GM23338 (cell line): ENCODE data around the gene TENM4. TPM values are rescaled to one million over a fixed set of nuclear protein-coding genes. Genes with fewer than 3 reads are reported as not detected.

ENCODE experiments used
- ATAC-seq: fragments of 200-7000 bp; cut with Tn5 transposase; 3 replicates; pipeline ENCODE4 v1.9.1; 2020
- DNase-seq: peaks from one replicate; pipeline ENCODE4 v3.0.0-alpha.2; 2015; ENCODE audit warnings: low spot score
- H2AFZ ChIP-seq: fragments of 200-600 bp; sonication (generic); 2 replicates; pipeline ENCODE4 v1.8.0; 2016; ENCODE audit warnings: antibody characterized with exemption, mild to moderate bottlenecking, moderate library complexity
- H3F3A ChIP-seq: fragments of 200-600 bp; sonication (generic); replicated peaks from 2 replicates; pipeline ENCODE4 v1.8.0; 2017; ENCODE audit warnings: antibody characterized with exemption, mixed run types, low read depth
- H3K27ac ChIP-seq: fragments of 200-600 bp; sonication (generic); 2 replicates; pipeline ENCODE4 v1.6.1; 2016; ENCODE audit warnings: low read depth
- H3K27me3 ChIP-seq: fragments of 200-600 bp; sonication (generic); 2 replicates; pipeline ENCODE4 v1.8.0; 2016; ENCODE audit warnings: mild to moderate bottlenecking, mixed run types, moderate library complexity; ENCODE audit not compliant: insufficient read depth
- H3K36me3 ChIP-seq: fragments of 200-600 bp; sonication (generic); 2 replicates; pipeline ENCODE4 v1.8.0; 2016; ENCODE audit warnings: mild to moderate bottlenecking; ENCODE audit not compliant: insufficient read depth
- H3K4me1 ChIP-seq: fragments of 200-600 bp; sonication (generic); 2 replicates; pipeline ENCODE4 v1.8.0; 2016; ENCODE audit warnings: mild to moderate bottlenecking, moderate library complexity; ENCODE audit not compliant: insufficient read depth
- H3K4me2 ChIP-seq: fragments of 200-600 bp; sonication (generic); 2 replicates; pipeline ENCODE4 v1.7.1; 2017; ENCODE audit warnings: mixed run types
- H3K4me3 ChIP-seq: fragments of 200-600 bp; sonication (generic); 2 replicates; pipeline ENCODE4 v1.6.1; 2016; ENCODE audit warnings: mixed run types
- H3K79me2 ChIP-seq: fragments of 200-600 bp; sonication (generic); replicated peaks from 2 replicates; pipeline ENCODE4 v1.8.0; 2017; ENCODE audit warnings: mild to moderate bottlenecking; ENCODE audit not compliant: insufficient read depth
- H3K9me2 ChIP-seq: fragments of 200-600 bp; sonication (generic); 2 replicates; pipeline ENCODE4 v1.8.0; 2017; ENCODE audit not compliant: insufficient read depth
- H4K20me1 ChIP-seq: fragments of 200-600 bp; sonication (generic); replicated peaks from 2 replicates; pipeline ENCODE4 v1.8.0; 2017; ENCODE audit warnings: mild to moderate bottlenecking; ENCODE audit not compliant: insufficient read depth
- H3K27ac Mint-ChIP-seq: 2 replicates; pipeline ENCODE4 v1.8.0; 2020; ENCODE audit warnings: inconsistent platforms, mild to moderate bottlenecking, moderate library complexity, mixed read lengths
- H3K27me3 Mint-ChIP-seq: 3 replicates; pipeline ENCODE4 v1.8.0; 2022; ENCODE audit warnings: low read depth, mild to moderate bottlenecking, moderate library complexity, mixed read lengths, inconsistent platforms; ENCODE audit not compliant: insufficient read depth, poor library complexity
- H3K36me3 Mint-ChIP-seq: 3 replicates; pipeline ENCODE4 v1.8.0; 2021; ENCODE audit warnings: low read depth, mild to moderate bottlenecking, inconsistent platforms, moderate library complexity, mixed read lengths
- H3K4me1 Mint-ChIP-seq: 3 replicates; pipeline ENCODE4 v1.8.0; 2020; ENCODE audit warnings: mild to moderate bottlenecking, inconsistent platforms, mixed read lengths
- H3K4me3 Mint-ChIP-seq: 3 replicates; pipeline ENCODE4 v1.8.0; 2021; ENCODE audit warnings: moderate library complexity, mild to moderate bottlenecking, inconsistent platforms, mixed read lengths
- H3K9me3 Mint-ChIP-seq: 3 replicates; pipeline ENCODE4 v1.8.0; 2020; ENCODE audit warnings: moderate library complexity, mild to moderate bottlenecking, inconsistent platforms, mixed read lengths
- EZH2 ChIP-seq: fragments of 200-600 bp; sonication (generic); IDR thresholded peaks from one replicate; pipeline ENCODE4 v1.8.0; 2017; ENCODE audit warnings: antibody characterized with exemption, mild to moderate bottlenecking, low read depth; ENCODE audit not compliant: unreplicated experiment
- NANOG ChIP-seq: IDR thresholded peaks from 2 replicates; pipeline ENCODE4 v1.6.1; 2016; ENCODE audit warnings: antibody characterized with exemption, borderline replicate concordance
- STAT1 ChIP-seq: IDR thresholded peaks from one replicate; pipeline ENCODE4 v1.6.1; 2016; ENCODE audit warnings: antibody characterized with exemption; ENCODE audit not compliant: unreplicated experiment
- ZNF331 ChIP-seq: fragments of 250-450 bp; sonication (Bioruptor Pico); IDR thresholded peaks from 2 replicates; pipeline ENCODE4 v1.5.0; 2020; ENCODE audit warnings: low read depth, mild to moderate bottlenecking, moderate library complexity
- ZNF462 ChIP-seq: fragments of 250-450 bp; sonication (Bioruptor Pico); IDR thresholded peaks from 2 replicates; pipeline ENCODE4 v1.5.0; 2020; ENCODE audit warnings: mild to moderate bottlenecking, moderate library complexity
- polyA plus RNA-seq: library from polyadenylated mRNA; unstranded; fragments of >200 nt; fragmentation: Nextera tagmentation; extraction: Ambion mirVana; gene quantifications from 2 replicates; pipeline ENCODE4 v1.2.1, GENCODE V29; 2016
- total RNA-seq: library from RNA; depleted of rRNA; stranded (reverse); fragments of >200 nt; shearing (Covaris generic); gene quantifications from 2 replicates; pipeline ENCODE4 v1.2.3, GENCODE V29; 2014
- TF ChIP-seq, protein P1 (sequence below): IDR thresholded peaks from 2 replicates; pipeline ENCODE4 v1.6.1; 2016; ENCODE audit warnings: antibody characterized with exemption
- TF ChIP-seq, protein P2 (sequence below), 2 experiments: fragments of 200-600 bp in 1 of 2; sonication (generic) in 1 of 2; conservative IDR thresholded peaks; 2 replicates each; pipeline versions ENCODE4 v1.5.1 to v1.6.1; 2016 to 2017; ENCODE audit warnings: antibody characterized with exemption in 2 of 2, low read depth in 2 of 2, mild to moderate bottlenecking in 2 of 2, moderate library complexity in 1 of 2

Gene TENM4
- total and polyA plus RNA-seq, 2 experiments from 2014 or later, result 7.3 TPM

DNA sequence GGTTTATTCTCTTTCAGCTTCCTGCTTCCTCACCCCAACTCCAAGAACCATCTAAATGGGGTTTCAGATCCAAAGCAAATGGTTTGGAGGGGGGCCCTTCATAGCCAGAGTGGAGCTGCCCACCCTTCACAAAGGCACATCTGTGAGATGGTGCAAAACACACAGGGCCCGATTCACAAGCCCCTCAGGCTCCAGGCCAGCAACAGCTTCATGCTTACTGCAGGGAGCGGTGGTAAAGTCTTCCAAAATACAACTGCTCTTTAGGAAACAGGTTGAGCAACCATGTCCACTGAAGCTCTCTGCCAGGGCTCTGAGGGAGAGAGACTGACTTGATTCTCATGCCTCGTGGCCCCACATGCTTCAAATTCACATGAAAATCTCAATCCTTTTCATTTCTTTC, 653.1 kb downstream of the TENM4 start (continued):
- TF ChIP-seq ZNF462 (CRISPR knock-in tag), result no peak
- TF ChIP-seq ZNF331 (CRISPR knock-in tag), result no peak
- TF ChIP-seq NANOG, result no peak
- TF ChIP-seq EZH2, result no peak
- TF ChIP-seq STAT1, result no peak

- H3K79me2 ChIP-seq, result no peaks in the 10 kb centered on the region
- Mint-ChIP-seq H3K27me3 (peaks cover 3% of the 10 kb centered on the region), H3K27ac (no peak overlapping the region), H3K9me3 (no peaks in the 10 kb centered on the region), H3K4me3 (no peak overlapping the region), H3K36me3 (no peaks in the 10 kb centered on the region; the same call in 2 of the 3 replicates), H3K4me1 (peaks cover 21% of the 10 kb centered on the region)
- no peaks in the 10 kb centered on the region for H4K20me1 ChIP-seq
- H2AFZ ChIP-seq, result no peak overlapping the region
- DNase-seq, result no peak
- H3K4me3 ChIP-seq, result no peak overlapping the region
- no peaks in the 10 kb centered on the region for H3K27me3 ChIP-seq
- no peak for ATAC-seq
- H3K4me2 ChIP-seq, result no peak overlapping the region
- no peak overlapping the region for H3K27ac ChIP-seq
- H3F3A ChIP-seq, result no peaks in the 10 kb centered on the region
- H3K36me3 ChIP-seq, result no peaks in the 10 kb centered on the region
- peaks cover 18% of the 10 kb centered on the region for H3K4me1 ChIP-seq
- H3K9me2 ChIP-seq, result peaks cover 2% of the 10 kb centered on the region; the same call in 1 of the 2 replicates
- TF ChIP-seq, protein P1, sequence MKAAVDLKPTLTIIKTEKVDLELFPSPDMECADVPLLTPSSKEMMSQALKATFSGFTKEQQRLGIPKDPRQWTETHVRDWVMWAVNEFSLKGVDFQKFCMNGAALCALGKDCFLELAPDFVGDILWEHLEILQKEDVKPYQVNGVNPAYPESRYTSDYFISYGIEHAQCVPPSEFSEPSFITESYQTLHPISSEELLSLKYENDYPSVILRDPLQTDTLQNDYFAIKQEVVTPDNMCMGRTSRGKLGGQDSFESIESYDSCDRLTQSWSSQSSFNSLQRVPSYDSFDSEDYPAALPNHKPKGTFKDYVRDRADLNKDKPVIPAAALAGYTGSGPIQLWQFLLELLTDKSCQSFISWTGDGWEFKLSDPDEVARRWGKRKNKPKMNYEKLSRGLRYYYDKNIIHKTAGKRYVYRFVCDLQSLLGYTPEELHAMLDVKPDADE, result no peak
- TF ChIP-seq, protein P2, sequence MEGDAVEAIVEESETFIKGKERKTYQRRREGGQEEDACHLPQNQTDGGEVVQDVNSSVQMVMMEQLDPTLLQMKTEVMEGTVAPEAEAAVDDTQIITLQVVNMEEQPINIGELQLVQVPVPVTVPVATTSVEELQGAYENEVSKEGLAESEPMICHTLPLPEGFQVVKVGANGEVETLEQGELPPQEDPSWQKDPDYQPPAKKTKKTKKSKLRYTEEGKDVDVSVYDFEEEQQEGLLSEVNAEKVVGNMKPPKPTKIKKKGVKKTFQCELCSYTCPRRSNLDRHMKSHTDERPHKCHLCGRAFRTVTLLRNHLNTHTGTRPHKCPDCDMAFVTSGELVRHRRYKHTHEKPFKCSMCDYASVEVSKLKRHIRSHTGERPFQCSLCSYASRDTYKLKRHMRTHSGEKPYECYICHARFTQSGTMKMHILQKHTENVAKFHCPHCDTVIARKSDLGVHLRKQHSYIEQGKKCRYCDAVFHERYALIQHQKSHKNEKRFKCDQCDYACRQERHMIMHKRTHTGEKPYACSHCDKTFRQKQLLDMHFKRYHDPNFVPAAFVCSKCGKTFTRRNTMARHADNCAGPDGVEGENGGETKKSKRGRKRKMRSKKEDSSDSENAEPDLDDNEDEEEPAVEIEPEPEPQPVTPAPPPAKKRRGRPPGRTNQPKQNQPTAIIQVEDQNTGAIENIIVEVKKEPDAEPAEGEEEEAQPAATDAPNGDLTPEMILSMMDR (conservative IDR thresholded peaks at IDR 0.05; ENCODE audit: low read depth in 2 of 2), result no peak
- TF ChIP-seq NANOG, result no peak
These were observed 654.1 kb downstream of the TENM4 start for GRCh38 chr11:78786746-78787145.
